Breast epithelium (tissue), 3 donors: ENCODE results near the gene BCAS1.
"Not testable (repeated sequence)": the region's sequence is repeated elsewhere in the genome, so short reads cannot be mapped to it uniquely, and the experiment has no call there.

Experiments
- POLR2AphosphoS5 ChIP-seq, 3 donors: sonication (generic); formaldehyde crosslinking; IDR thresholded peaks; one replicate each; pipeline ENCODE4 v1.6.1; 2017; ENCODE audit warnings: antibody characterized with exemption in 3 of 3
- TF ChIP-seq, protein P1 (sequence below), 3 donors: fragments of 450-650 bp; IDR thresholded peaks; one replicate each; pipeline ENCODE4 v1.5.1; 2016 to 2017; ENCODE audit warnings: antibody characterized with exemption in 3 of 3, mild to moderate bottlenecking in 3 of 3, moderate library complexity in 3 of 3

DNA sequence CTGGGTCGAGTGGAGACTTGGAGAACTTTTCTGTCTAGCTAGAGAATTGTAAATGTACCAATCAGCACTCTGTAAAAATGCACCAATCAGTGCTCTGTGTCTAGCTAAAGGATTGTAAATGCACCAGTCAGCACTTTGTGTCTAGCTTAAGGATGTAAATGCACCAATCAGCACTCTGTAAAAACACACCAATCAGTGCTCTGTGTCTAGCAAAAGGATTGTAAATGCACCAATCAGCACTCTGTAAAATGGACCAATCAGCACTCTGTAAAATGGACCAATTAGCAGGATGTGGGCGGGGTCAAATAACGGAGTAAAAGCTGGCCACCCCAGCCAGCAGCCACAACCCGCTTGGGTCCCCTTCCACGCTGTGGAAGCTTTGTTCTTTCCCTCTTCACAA, 96.5 kb downstream of the BCAS1 start:
- not testable (repeated sequence) for TF ChIP-seq POLR2AphosphoS5 (IDR thresholded peaks at IDR 0.05)
- TF ChIP-seq, protein P1, sequence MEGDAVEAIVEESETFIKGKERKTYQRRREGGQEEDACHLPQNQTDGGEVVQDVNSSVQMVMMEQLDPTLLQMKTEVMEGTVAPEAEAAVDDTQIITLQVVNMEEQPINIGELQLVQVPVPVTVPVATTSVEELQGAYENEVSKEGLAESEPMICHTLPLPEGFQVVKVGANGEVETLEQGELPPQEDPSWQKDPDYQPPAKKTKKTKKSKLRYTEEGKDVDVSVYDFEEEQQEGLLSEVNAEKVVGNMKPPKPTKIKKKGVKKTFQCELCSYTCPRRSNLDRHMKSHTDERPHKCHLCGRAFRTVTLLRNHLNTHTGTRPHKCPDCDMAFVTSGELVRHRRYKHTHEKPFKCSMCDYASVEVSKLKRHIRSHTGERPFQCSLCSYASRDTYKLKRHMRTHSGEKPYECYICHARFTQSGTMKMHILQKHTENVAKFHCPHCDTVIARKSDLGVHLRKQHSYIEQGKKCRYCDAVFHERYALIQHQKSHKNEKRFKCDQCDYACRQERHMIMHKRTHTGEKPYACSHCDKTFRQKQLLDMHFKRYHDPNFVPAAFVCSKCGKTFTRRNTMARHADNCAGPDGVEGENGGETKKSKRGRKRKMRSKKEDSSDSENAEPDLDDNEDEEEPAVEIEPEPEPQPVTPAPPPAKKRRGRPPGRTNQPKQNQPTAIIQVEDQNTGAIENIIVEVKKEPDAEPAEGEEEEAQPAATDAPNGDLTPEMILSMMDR (IDR thresholded peaks at IDR 0.05) = not testable (repeated sequence)
